Activated CD4-positive, alpha-beta T cell treated with anti-CD3 and anti-CD28 coated beads, Interleukin-2, amount 50 U/mL, for 4 hours (primary cell): ENCODE data around the gene GCNT2.
"Not testable (repeated sequence)": the region's sequence is repeated elsewhere in the genome, so short reads cannot be mapped to it uniquely, and the experiment has no call there.

Source experiments
- DNase-seq, 2 experiments: peaks; one replicate each; pipeline ENCODE4 v3.0.0-alpha.2; 2020

Gene GCNT2

GRCh38 chr6:10516953-10517352, 4.2 kb upstream of the GCNT2 start:
- no peak for DNase-seq

- DNase-seq: no peak
Measured at GRCh38 chr6:10518557-10519407, 2.4 kb upstream of the GCNT2 start.

GRCh38 chr6:10519408-10519697, 1.8 kb upstream of the GCNT2 start:
- not testable (repeated sequence) for DNase-seq

GRCh38 chr6:10520468-10520867, 683 bp upstream of the GCNT2 start:
- DNase-seq: no peak

GRCh38 chr6:10522929-10523573, 1.9 kb downstream of the GCNT2 start:
- no peak for DNase-seq

GRCh38 chr6:10526156-10526555, 5.0 kb downstream of the GCNT2 start:
- DNase-seq: no peak

- no peak for DNase-seq
Measured at GRCh38 chr6:10528158-10528981, 7.2 kb downstream of the GCNT2 start.

GRCh38 chr6:10529231-10529801, 8.2 kb downstream of the GCNT2 start:
- DNase-seq: no peak

- not testable (repeated sequence) for DNase-seq
Measured at GRCh38 chr6:10529828-10530374, 8.8 kb downstream of the GCNT2 start.

GRCh38 chr6:10531503-10531902, 10.4 kb downstream of the GCNT2 start:
- DNase-seq: no peak

GRCh38 chr6:10531942-10532341, 10.8 kb downstream of the GCNT2 start:
- no peak for DNase-seq

- no peak for DNase-seq
Measured at GRCh38 chr6:10532392-10532791, 11.2 kb downstream of the GCNT2 start.

- no peak for DNase-seq
Measured at GRCh38 chr6:10534419-10534762, 13.2 kb downstream of the GCNT2 start.

- DNase-seq: no peak
Measured at GRCh38 chr6:10535193-10535592, 14.0 kb downstream of the GCNT2 start.

GRCh38 chr6:10537726-10538125, 16.6 kb downstream of the GCNT2 start:
- DNase-seq: no peak

GRCh38 chr6:10540073-10540746, 19.1 kb downstream of the GCNT2 start:
- no peak for DNase-seq

- DNase-seq: no peak
Measured at GRCh38 chr6:10541591-10541990, 20.4 kb downstream of the GCNT2 start.

GRCh38 chr6:10542213-10542612, 21.1 kb downstream of the GCNT2 start:
- DNase-seq: no peak

GRCh38 chr6:10543488-10543887, 22.3 kb downstream of the GCNT2 start:
- DNase-seq: no peak

- DNase-seq: no peak
Measured at GRCh38 chr6:10545482-10545881, 24.3 kb downstream of the GCNT2 start.

- no peak for DNase-seq
Measured at GRCh38 chr6:10547809-10548208, 26.7 kb downstream of the GCNT2 start.

GRCh38 chr6:10550764-10551163, 29.6 kb downstream of the GCNT2 start:
- DNase-seq: no peak
